HEK293 (cell line): ENCODE results near the gene DNAJA1.

ENCODE experiments used
- CTCF ChIA-PET: fragments of 350-600 bp; formaldehyde crosslinking; extraction: SDS; loops from one replicate; lab custom pipeline; 2021; ENCODE audit warnings: antibody characterized with exemption; lab: Yijun Ruan, JAX
- POLR2A ChIA-PET: fragments of 300-600 bp; formaldehyde crosslinking; extraction: SDS; loops from one replicate; lab custom pipeline; 2020; ENCODE audit warnings: antibody characterized with exemption, inconsistent platforms; lab: Yijun Ruan, JAX
- H3K27ac ChIP-seq: fragments of 200-500 bp; sonication (Bioruptor generic); 2 replicates; pipeline ENCODE4 v1.5.1; 2014; ENCODE audit warnings: low read depth, low read length, control low read depth, inconsistent platforms; ENCODE audit errors: extremely low read depth
- H3K36me3 ChIP-seq, 2 experiments: fragments of 200-500 bp in 1 of 2; sonication (Bioruptor generic) in 1 of 2; 1 replicate in 1 of 2; 2 replicates in 1 of 2; pipeline ENCODE4 v1.5.1; 2014 to 2017; ENCODE audit warnings: inconsistent platforms in 2 of 2, low read length in 2 of 2; ENCODE audit not compliant: control insufficient read depth in 2 of 2, insufficient read depth in 1 of 2
- H3K4me1 ChIP-seq: fragments of 200-500 bp; sonication (Bioruptor generic); 2 replicates; pipeline ENCODE4 v1.5.1; 2014; ENCODE audit warnings: mild to moderate bottlenecking, low read length, inconsistent platforms; ENCODE audit not compliant: control insufficient read depth, insufficient read depth
- H3K4me3 ChIP-seq: 2 replicates; pipeline ENCODE4 v1.5.1; 2011; ENCODE audit warnings: low read depth, mild to moderate bottlenecking, control low read depth, low read length, moderate library complexity
- H3K9me3 ChIP-seq: fragments of 200-500 bp; sonication (Bioruptor generic); 2 replicates; pipeline ENCODE4 v1.5.1; 2014; ENCODE audit warnings: low read depth, low read length, inconsistent platforms; ENCODE audit not compliant: control insufficient read depth, insufficient read depth
- GLI2 ChIP-seq: fragments of 450-650 bp; formaldehyde crosslinking; IDR thresholded peaks from 2 replicates; pipeline ENCODE4; 2017; ENCODE audit warnings: missing biosample characterization, missing genetic modification characterization, low read depth, borderline replicate concordance
- HOXC10 ChIP-seq: sonication (generic); formaldehyde crosslinking; IDR thresholded peaks from 2 replicates; pipeline ENCODE4 v1.8.1; 2023; ENCODE audit warnings: mild to moderate bottlenecking, missing genetic modification reagents
- KLF16 ChIP-seq: fragments of 450-650 bp; formaldehyde crosslinking; IDR thresholded peaks from 2 replicates; pipeline ENCODE4 v1.5.1; 2017; ENCODE audit warnings: missing biosample characterization, missing genetic modification characterization
- OVOL3 ChIP-seq: fragments of 450-650 bp; formaldehyde crosslinking; IDR thresholded peaks from 2 replicates; pipeline ENCODE4 v1.5.1; 2016; ENCODE audit warnings: missing biosample characterization, missing genetic modification characterization
- WT1 ChIP-seq: fragments of 450-650 bp; formaldehyde crosslinking; IDR thresholded peaks from 2 replicates; pipeline ENCODE4 v1.5.1; 2016; ENCODE audit warnings: missing biosample characterization, missing genetic modification characterization
- ZBTB8A ChIP-seq: fragments of 450-650 bp; formaldehyde crosslinking; IDR thresholded peaks from 2 replicates; pipeline ENCODE4 v1.5.1; 2016; ENCODE audit warnings: missing biosample characterization, missing genetic modification characterization
- ZEB2 ChIP-seq: fragments of 450-650 bp; formaldehyde crosslinking; IDR thresholded peaks from 2 replicates; pipeline ENCODE4 v1.5.1; 2016; ENCODE audit warnings: missing biosample characterization, missing genetic modification characterization
- ZFP37 ChIP-seq: fragments of 450-650 bp; formaldehyde crosslinking; IDR thresholded peaks from 2 replicates; pipeline ENCODE4 v1.5.1; 2016; ENCODE audit warnings: missing biosample characterization, missing genetic modification characterization
- ZFP41 ChIP-seq: fragments of 450-650 bp; formaldehyde crosslinking; IDR thresholded peaks from 2 replicates; pipeline ENCODE4 v1.5.1; 2016; ENCODE audit warnings: missing biosample characterization, missing genetic modification characterization, borderline replicate concordance
- ZFP69B ChIP-seq: fragments of 450-650 bp; formaldehyde crosslinking; IDR thresholded peaks from 2 replicates; pipeline ENCODE4 v1.5.1; 2016; ENCODE audit warnings: missing biosample characterization, missing genetic modification characterization
- ZNF324 ChIP-seq: fragments of 450-650 bp; formaldehyde crosslinking; IDR thresholded peaks from 2 replicates; pipeline ENCODE4 v1.5.1; 2016; ENCODE audit warnings: missing biosample characterization, missing genetic modification characterization
- ZNF37A ChIP-seq: fragments of 450-650 bp; IDR thresholded peaks from 2 replicates; pipeline ENCODE4 v1.5.1; 2018; ENCODE audit warnings: missing biosample characterization, missing genetic modification characterization
- ZNF404 ChIP-seq: fragments of 450-650 bp; formaldehyde crosslinking; IDR thresholded peaks from 2 replicates; pipeline ENCODE4 v1.5.1; 2017; ENCODE audit warnings: missing biosample characterization, missing genetic modification characterization
- ZNF473 ChIP-seq: fragments of 450-650 bp; formaldehyde crosslinking; IDR thresholded peaks from 2 replicates; pipeline ENCODE4 v1.5.1; 2017; ENCODE audit warnings: missing biosample characterization, missing genetic modification characterization
- ZNF664 ChIP-seq: fragments of 450-650 bp; formaldehyde crosslinking; IDR thresholded peaks from 2 replicates; pipeline ENCODE4 v1.5.1; 2016; ENCODE audit warnings: missing biosample characterization, missing genetic modification characterization
- ZNF707 ChIP-seq: fragments of 450-650 bp; formaldehyde crosslinking; IDR thresholded peaks from 2 replicates; pipeline ENCODE4 v1.5.1; 2016; ENCODE audit warnings: missing biosample characterization, missing genetic modification characterization
- ZNF776 ChIP-seq: fragments of 450-650 bp; formaldehyde crosslinking; IDR thresholded peaks from 2 replicates; pipeline ENCODE4 v1.5.0; 2017; ENCODE audit warnings: missing biosample characterization, missing genetic modification characterization, borderline replicate concordance
- ZNF843 ChIP-seq: fragments of 450-650 bp; formaldehyde crosslinking; IDR thresholded peaks from 2 replicates; pipeline ENCODE4 v1.5.1; 2016; ENCODE audit warnings: missing biosample characterization, missing genetic modification characterization
- TF ChIP-seq, protein P1 (sequence below): fragments of 450-650 bp; formaldehyde crosslinking; IDR thresholded peaks from 2 replicates; pipeline ENCODE4 v1.5.1; 2017; ENCODE audit warnings: missing biosample characterization, missing genetic modification characterization
- TF ChIP-seq, protein P2 (sequence below): fragments of 450-650 bp; formaldehyde crosslinking; IDR thresholded peaks from 2 replicates; pipeline ENCODE4 v1.5.1; 2016; ENCODE audit warnings: missing biosample characterization, missing genetic modification characterization
- TF ChIP-seq, protein P3 (sequence below): fragments of 450-650 bp; formaldehyde crosslinking; IDR thresholded peaks from 2 replicates; pipeline ENCODE4 v1.5.1; 2016; ENCODE audit warnings: missing biosample characterization, missing genetic modification characterization
- TF ChIP-seq, protein P4 (sequence below): fragments of 450-650 bp; formaldehyde crosslinking; optimal IDR thresholded peaks from 2 replicates; pipeline ENCODE3; 2016; ENCODE audit warnings: missing biosample characterization, mild to moderate bottlenecking, missing genetic modification characterization
- TF ChIP-seq, protein P5 (sequence below): fragments of 450-650 bp; formaldehyde crosslinking; IDR thresholded peaks from 2 replicates; pipeline ENCODE4 v1.5.1; 2016; ENCODE audit warnings: missing biosample characterization, missing genetic modification characterization

Gene DNAJA1

DNA sequence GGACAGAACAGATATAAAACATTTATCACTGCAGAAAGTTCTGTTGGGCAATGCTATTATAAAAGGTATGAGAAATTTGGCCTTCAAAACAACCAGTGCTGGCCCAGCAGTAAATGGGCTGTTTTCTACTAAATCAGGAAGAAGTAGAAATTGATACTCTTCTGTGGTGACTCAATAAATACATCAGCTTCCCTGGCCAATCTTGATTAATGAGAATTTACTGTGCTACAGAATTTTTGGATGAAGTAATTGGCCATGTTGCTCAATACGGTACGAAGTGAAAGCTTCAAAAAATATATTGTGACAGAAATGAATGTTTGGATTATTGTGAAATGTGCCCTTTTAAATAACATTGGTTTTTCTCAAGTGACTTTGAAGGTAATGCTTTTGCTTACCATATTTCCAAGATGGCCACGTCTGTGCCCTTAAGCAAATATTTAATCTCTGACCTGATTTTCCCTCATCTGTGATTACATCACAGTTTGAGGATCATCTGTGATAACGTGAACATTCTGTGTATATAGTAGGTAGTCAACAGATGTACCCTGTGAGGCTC, 4.2 kb downstream of the DNAJA1 start:
- H3K4me1 ChIP-seq: no peaks in the 10 kb centered on the region; the same call in 1 of the 2 replicates
- no peak overlapping the region for H3K4me3 ChIP-seq
- TF ChIP-seq ZEB2 (0 out of 2 replicates have a peak, but pooled peaks have one; percentile 23), ZNF37A (tag by site-specific recombination) (no peak)
- TF ChIP-seq, protein P1, sequence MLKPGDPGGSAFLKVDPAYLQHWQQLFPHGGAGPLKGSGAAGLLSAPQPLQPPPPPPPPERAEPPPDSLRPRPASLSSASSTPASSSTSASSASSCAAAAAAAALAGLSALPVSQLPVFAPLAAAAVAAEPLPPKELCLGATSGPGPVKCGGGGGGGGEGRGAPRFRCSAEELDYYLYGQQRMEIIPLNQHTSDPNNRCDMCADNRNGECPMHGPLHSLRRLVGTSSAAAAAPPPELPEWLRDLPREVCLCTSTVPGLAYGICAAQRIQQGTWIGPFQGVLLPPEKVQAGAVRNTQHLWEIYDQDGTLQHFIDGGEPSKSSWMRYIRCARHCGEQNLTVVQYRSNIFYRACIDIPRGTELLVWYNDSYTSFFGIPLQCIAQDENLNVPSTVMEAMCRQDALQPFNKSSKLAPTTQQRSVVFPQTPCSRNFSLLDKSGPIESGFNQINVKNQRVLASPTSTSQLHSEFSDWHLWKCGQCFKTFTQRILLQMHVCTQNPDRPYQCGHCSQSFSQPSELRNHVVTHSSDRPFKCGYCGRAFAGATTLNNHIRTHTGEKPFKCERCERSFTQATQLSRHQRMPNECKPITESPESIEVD (tag by site-specific recombination): 0 out of 2 replicates have a peak, but pooled peaks have one; percentile 18
- TF ChIP-seq, all 188 proteins: peak for 2
- H3K27ac ChIP-seq: no peak overlapping the region
- POLR2A ChIA-PET: interaction anchor here (1.9 kb wide), 1 partner anchor 16 kb away, joined by 5 read pairs; no protein-coding TSS in a partner anchor
- peaks cover 33 to 82% of the 10 kb centered on the region in 2 experiments for H3K36me3 ChIP-seq
- CTCF ChIA-PET: interaction anchor here (0.6 to 1.3 kb wide), 2 partner anchors 11 to 33 kb away, joined by 3 read pairs; no protein-coding TSS in a partner anchor
- no peaks in the 10 kb centered on the region for H3K9me3 ChIP-seq

DNA sequence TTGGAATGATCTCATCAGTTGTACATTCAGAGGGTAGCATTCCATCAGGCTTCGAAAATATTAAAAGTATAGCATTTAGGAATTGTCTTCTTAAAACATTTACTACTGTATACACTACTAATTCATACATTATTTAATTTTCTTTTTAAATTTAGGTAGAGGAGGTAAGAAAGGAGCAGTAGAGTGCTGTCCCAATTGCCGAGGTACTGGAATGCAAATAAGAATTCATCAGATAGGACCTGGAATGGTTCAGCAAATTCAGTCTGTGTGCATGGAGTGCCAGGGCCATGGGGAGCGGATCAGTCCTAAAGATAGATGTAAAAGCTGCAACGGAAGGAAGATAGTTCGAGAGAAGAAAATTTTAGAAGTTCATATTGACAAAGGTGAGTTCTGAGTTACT, 5.2 kb downstream of the DNAJA1 start:
- CTCF ChIA-PET: interaction anchor here (1.3 kb wide), 1 partner anchor 10 kb away, joined by 3 read pairs; no protein-coding TSS in a partner anchor
- POLR2A ChIA-PET: interaction anchor here (1.9 kb wide), 1 partner anchor 15 kb away, joined by 5 read pairs; no protein-coding TSS in a partner anchor
- Histone ChIP-seq H3K36me3 (peaks cover 43 to 92% of the 10 kb centered on the region in 2 experiments), H3K4me3 (no peak overlapping the region), H3K27ac (no peak overlapping the region), H3K9me3 (no peaks in the 10 kb centered on the region), H3K4me1 (no peaks in the 10 kb centered on the region; the same call in 1 of the 2 replicates)
- TF ChIP-seq, protein P2, sequence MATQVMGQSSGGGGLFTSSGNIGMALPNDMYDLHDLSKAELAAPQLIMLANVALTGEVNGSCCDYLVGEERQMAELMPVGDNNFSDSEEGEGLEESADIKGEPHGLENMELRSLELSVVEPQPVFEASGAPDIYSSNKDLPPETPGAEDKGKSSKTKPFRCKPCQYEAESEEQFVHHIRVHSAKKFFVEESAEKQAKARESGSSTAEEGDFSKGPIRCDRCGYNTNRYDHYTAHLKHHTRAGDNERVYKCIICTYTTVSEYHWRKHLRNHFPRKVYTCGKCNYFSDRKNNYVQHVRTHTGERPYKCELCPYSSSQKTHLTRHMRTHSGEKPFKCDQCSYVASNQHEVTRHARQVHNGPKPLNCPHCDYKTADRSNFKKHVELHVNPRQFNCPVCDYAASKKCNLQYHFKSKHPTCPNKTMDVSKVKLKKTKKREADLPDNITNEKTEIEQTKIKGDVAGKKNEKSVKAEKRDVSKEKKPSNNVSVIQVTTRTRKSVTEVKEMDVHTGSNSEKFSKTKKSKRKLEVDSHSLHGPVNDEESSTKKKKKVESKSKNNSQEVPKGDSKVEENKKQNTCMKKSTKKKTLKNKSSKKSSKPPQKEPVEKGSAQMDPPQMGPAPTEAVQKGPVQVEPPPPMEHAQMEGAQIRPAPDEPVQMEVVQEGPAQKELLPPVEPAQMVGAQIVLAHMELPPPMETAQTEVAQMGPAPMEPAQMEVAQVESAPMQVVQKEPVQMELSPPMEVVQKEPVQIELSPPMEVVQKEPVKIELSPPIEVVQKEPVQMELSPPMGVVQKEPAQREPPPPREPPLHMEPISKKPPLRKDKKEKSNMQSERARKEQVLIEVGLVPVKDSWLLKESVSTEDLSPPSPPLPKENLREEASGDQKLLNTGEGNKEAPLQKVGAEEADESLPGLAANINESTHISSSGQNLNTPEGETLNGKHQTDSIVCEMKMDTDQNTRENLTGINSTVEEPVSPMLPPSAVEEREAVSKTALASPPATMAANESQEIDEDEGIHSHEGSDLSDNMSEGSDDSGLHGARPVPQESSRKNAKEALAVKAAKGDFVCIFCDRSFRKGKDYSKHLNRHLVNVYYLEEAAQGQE (tag by site-specific recombination): peak; percentile 55
- TF ChIP-seq KLF16 (tag by site-specific recombination): no peak
- no peak for TF ChIP-seq OVOL3 (tag by site-specific recombination)
- no peak for TF ChIP-seq ZNF324 (tag by site-specific recombination)
- TF ChIP-seq ZFP41 (tag by site-specific recombination): no peak

DNA sequence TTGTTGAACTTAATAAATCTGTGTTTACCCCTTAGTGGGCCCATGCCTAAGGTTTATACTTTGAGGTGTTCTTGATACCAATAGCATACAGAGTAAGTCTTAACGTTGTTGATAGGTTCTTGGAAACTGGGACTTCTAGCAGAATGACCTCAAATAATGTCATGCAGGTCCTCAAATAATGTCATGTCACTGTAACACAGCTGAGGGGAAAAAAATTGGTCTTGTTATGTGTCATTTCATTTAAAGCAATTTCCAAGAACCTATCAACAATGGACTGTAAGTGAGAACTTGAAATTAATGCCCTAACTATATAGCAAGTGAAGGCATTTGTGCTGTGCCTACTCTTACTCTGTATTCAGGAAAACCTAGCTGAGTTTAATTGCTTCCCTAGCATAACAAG, 7.2 kb downstream of the DNAJA1 start:
- no peak overlapping the region for H3K4me3 ChIP-seq
- no peak overlapping the region for H3K27ac ChIP-seq
- CTCF ChIA-PET: interaction anchor here (0.8 kb wide), 1 partner anchor 13 kb away, joined by 3 read pairs; no protein-coding TSS in a partner anchor
- no peaks in the 10 kb centered on the region for H3K9me3 ChIP-seq
- peaks cover 57 to 98% of the 10 kb centered on the region in 2 experiments for H3K36me3 ChIP-seq
- TF ChIP-seq GLI2 (tag by site-specific recombination): no peak
- no peak for TF ChIP-seq ZNF843
- TF ChIP-seq ZNF473 (tag by site-specific recombination): no peak
- TF ChIP-seq, protein P3, sequence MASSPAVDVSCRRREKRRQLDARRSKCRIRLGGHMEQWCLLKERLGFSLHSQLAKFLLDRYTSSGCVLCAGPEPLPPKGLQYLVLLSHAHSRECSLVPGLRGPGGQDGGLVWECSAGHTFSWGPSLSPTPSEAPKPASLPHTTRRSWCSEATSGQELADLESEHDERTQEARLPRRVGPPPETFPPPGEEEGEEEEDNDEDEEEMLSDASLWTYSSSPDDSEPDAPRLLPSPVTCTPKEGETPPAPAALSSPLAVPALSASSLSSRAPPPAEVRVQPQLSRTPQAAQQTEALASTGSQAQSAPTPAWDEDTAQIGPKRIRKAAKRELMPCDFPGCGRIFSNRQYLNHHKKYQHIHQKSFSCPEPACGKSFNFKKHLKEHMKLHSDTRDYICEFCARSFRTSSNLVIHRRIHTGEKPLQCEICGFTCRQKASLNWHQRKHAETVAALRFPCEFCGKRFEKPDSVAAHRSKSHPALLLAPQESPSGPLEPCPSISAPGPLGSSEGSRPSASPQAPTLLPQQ (tag by site-specific recombination): no peak
- TF ChIP-seq ZNF776: no peak
- TF ChIP-seq ZNF707 (tag by site-specific recombination): no peak
- TF ChIP-seq ZBTB8A: no peak
- TF ChIP-seq ZNF664 (tag by site-specific recombination): no peak
- TF ChIP-seq, protein P4, sequence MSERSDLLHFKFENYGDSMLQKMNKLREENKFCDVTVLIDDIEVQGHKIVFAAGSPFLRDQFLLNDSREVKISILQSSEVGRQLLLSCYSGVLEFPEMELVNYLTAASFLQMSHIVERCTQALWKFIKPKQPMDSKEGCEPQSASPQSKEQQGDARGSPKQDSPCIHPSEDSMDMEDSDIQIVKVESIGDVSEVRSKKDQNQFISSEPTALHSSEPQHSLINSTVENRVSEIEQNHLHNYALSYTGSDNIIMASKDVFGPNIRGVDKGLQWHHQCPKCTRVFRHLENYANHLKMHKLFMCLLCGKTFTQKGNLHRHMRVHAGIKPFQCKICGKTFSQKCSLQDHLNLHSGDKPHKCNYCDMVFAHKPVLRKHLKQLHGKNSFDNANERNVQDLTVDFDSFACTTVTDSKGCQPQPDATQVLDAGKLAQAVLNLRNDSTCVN (tag by site-specific recombination): no peak
- TF ChIP-seq ZNF404 (tag by site-specific recombination): no peak
- no peak for TF ChIP-seq ZFP37 (tag by site-specific recombination)
- TF ChIP-seq, protein P5, sequence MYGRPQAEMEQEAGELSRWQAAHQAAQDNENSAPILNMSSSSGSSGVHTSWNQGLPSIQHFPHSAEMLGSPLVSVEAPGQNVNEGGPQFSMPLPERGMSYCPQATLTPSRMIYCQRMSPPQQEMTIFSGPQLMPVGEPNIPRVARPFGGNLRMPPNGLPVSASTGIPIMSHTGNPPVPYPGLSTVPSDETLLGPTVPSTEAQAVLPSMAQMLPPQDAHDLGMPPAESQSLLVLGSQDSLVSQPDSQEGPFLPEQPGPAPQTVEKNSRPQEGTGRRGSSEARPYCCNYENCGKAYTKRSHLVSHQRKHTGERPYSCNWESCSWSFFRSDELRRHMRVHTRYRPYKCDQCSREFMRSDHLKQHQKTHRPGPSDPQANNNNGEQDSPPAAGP (tag by site-specific recombination): no peak
- TF ChIP-seq ZFP69B (tag by site-specific recombination): no peak
- no peak for TF ChIP-seq WT1 (tag by site-specific recombination)
- no peak for TF ChIP-seq HOXC10
- POLR2A ChIA-PET: no interaction called here
- no peaks in the 10 kb centered on the region; the same call in 1 of the 2 replicates for H3K4me1 ChIP-seq
